Neuronal stem cell (in vitro differentiated cells): ENCODE results near the gene PPIE.
"Not testable (repeated sequence)": the region's sequence is repeated elsewhere in the genome, so short reads cannot be mapped to it uniquely, and the experiment has no call there.

Experiments
- DNase-seq: peaks from one replicate; pipeline ENCODE4 v3.0.0-alpha.2; 2013; ENCODE audit warnings: low spot score
- H2AFZ ChIP-seq: one replicate; pipeline ENCODE4 v1.6.1; 2013; ENCODE audit warnings: mild to moderate bottlenecking, low read length, inconsistent platforms
- H2AK5ac ChIP-seq: 2 replicates; pipeline ENCODE4 v1.6.1; 2013; ENCODE audit warnings: low read depth, mild to moderate bottlenecking, inconsistent platforms, low read length, moderate library complexity, mixed read lengths
- H2BK120ac ChIP-seq: 2 replicates; pipeline ENCODE4 v1.6.1; 2013; ENCODE audit warnings: low read depth, mild to moderate bottlenecking, inconsistent platforms, low read length, moderate library complexity, mixed read lengths
- H2BK12ac ChIP-seq: one replicate; pipeline ENCODE4 v1.6.1; 2013; ENCODE audit warnings: low read length, inconsistent platforms
- H2BK15ac ChIP-seq: 2 replicates; pipeline ENCODE4 v1.6.1; 2013; ENCODE audit warnings: mild to moderate bottlenecking, low read length, inconsistent platforms, mixed read lengths
- H2BK5ac ChIP-seq: one replicate; pipeline ENCODE4 v1.6.1; 2013; ENCODE audit warnings: inconsistent platforms, mild to moderate bottlenecking, low read length, moderate library complexity
- H3K14ac ChIP-seq: one replicate; pipeline ENCODE4 v1.6.1; 2013; ENCODE audit warnings: low read length, inconsistent platforms
- H3K18ac ChIP-seq: 2 replicates; pipeline ENCODE4 v1.6.1; 2013; ENCODE audit warnings: low read length, inconsistent platforms
- H3K23ac ChIP-seq: 2 replicates; pipeline ENCODE4 v1.6.1; 2013; ENCODE audit warnings: low read depth, mild to moderate bottlenecking, mixed read lengths, low read length, inconsistent platforms; ENCODE audit not compliant: poor library complexity
- H3K27ac ChIP-seq: replicated peaks from 3 replicates; pipeline ENCODE4 v1.5.1; 2013; ENCODE audit warnings: low read length, inconsistent platforms
- H3K27me3 ChIP-seq, 3 experiments: 2 replicates each; pipeline ENCODE4 v1.6.1; 2013; ENCODE audit warnings: low read length in 3 of 3, mild to moderate bottlenecking in 2 of 3, inconsistent platforms in 1 of 3, low read depth in 1 of 3, mixed read lengths in 1 of 3, moderate library complexity in 1 of 3; ENCODE audit not compliant: control insufficient read depth in 3 of 3, insufficient read depth in 3 of 3
- H3K36me3 ChIP-seq, 2 donors: replicated peaks in 1 of 2; 2 replicates each; pipeline ENCODE4 v1.6.1; 2013; ENCODE audit warnings: low read length in 2 of 2; ENCODE audit not compliant: control insufficient read depth in 2 of 2, insufficient read depth in 2 of 2
- H3K4ac ChIP-seq: 2 replicates; pipeline ENCODE4 v1.6.1; 2013; ENCODE audit warnings: inconsistent platforms, mild to moderate bottlenecking, low read length, moderate library complexity
- H3K4me1 ChIP-seq, 2 donors: 1 replicate in 1 of 2; 2 replicates in 1 of 2; pipeline ENCODE4 v1.6.1; 2013; ENCODE audit warnings: low read length in 2 of 2, low read depth in 1 of 2; ENCODE audit not compliant: control insufficient read depth in 2 of 2, insufficient read depth in 1 of 2
- H3K4me2 ChIP-seq: one replicate; pipeline ENCODE4 v1.6.1; 2013; ENCODE audit warnings: mild to moderate bottlenecking, low read length, inconsistent platforms; ENCODE audit not compliant: insufficient read depth, poor library complexity, severe bottlenecking
- H3K4me3 ChIP-seq, 2 donors: 2 replicates each; pipeline ENCODE4 v1.5.1; 2013; ENCODE audit warnings: low read length in 2 of 2, mild to moderate bottlenecking in 2 of 2, inconsistent platforms in 1 of 2, moderate library complexity in 1 of 2
- H3K79me1 ChIP-seq: one replicate; pipeline ENCODE4 v1.6.1; 2013; ENCODE audit warnings: low read depth, mild to moderate bottlenecking, inconsistent platforms, low read length, moderate library complexity
- H3K9ac ChIP-seq: one replicate; pipeline ENCODE4 v1.6.1; 2013; ENCODE audit warnings: mild to moderate bottlenecking, low read depth, low read length, inconsistent platforms; ENCODE audit not compliant: poor library complexity
- H3K9me3 ChIP-seq, 2 donors: replicated peaks in 1 of 2; 2 replicates each; pipeline versions ENCODE3 to v1.6.1; 2013; ENCODE audit warnings: low read length in 2 of 2, mild to moderate bottlenecking in 2 of 2, inconsistent platforms in 1 of 2, low read depth in 1 of 2, mixed read lengths in 1 of 2, moderate library complexity in 1 of 2; ENCODE audit not compliant: control insufficient read depth in 2 of 2, insufficient read depth in 1 of 2
- H4K8ac ChIP-seq: one replicate; pipeline ENCODE4 v1.6.1; 2013; ENCODE audit warnings: low read depth, mild to moderate bottlenecking, inconsistent platforms, low read length, moderate library complexity
- H4K91ac ChIP-seq: one replicate; pipeline ENCODE4 v1.6.1; 2013; ENCODE audit warnings: low read length, low read depth, mild to moderate bottlenecking, inconsistent platforms; ENCODE audit not compliant: poor library complexity
- WGBS, 2 donors: extraction: QIAGEN DNeasy Blood & Tissue Kit; methylation state at CpG; one replicate each; pipeline ENCODE4 v1.1.7; 2013; ENCODE audit warnings: missing lambda C conversion rate in 2 of 2, mixed read lengths in 1 of 2; ENCODE audit not compliant: insufficient read length in 2 of 2, insufficient replicate concordance in 1 of 2; ENCODE audit errors: extremely low coverage in 2 of 2; 5-methylcytosine and 5-hydroxymethylcytosine counted together

The PPIE gene

GRCh38 chr1:39769502-39769901 is 30.8 kb downstream of the PPIE start:
- not testable (repeated sequence) for H4K8ac ChIP-seq, H3K36me3 ChIP-seq, H2BK120ac ChIP-seq, H2BK12ac ChIP-seq, H3K79me1 ChIP-seq, H2AFZ ChIP-seq, H3K9ac ChIP-seq, H2BK5ac ChIP-seq, H2AK5ac ChIP-seq, H3K4ac ChIP-seq, H2BK15ac ChIP-seq, H3K14ac ChIP-seq, H3K27ac ChIP-seq, H4K91ac ChIP-seq, H3K23ac ChIP-seq, H3K4me1 ChIP-seq, H3K27me3 ChIP-seq, H3K18ac ChIP-seq, H3K4me2 ChIP-seq, H3K9me3 ChIP-seq, H3K4me3 ChIP-seq, DNase-seq
- WGBS, 2 donors = no CpG with 5 or more reads among the region's 19 CpGs

- H3K79me1 ChIP-seq, H3K27me3 ChIP-seq, H3K14ac ChIP-seq, H3K27ac ChIP-seq, H2BK12ac ChIP-seq, H2BK5ac ChIP-seq, H4K8ac ChIP-seq, H3K9me3 ChIP-seq, H3K9ac ChIP-seq, H3K4me2 ChIP-seq, H2BK120ac ChIP-seq, H2AK5ac ChIP-seq, H3K4me3 ChIP-seq, H3K4me1 ChIP-seq, DNase-seq, H2BK15ac ChIP-seq, H3K23ac ChIP-seq, H4K91ac ChIP-seq, H3K4ac ChIP-seq, H2AFZ ChIP-seq, H3K18ac ChIP-seq, H3K36me3 ChIP-seq: not testable (repeated sequence)
- WGBS, 2 donors = no CpG with 5 or more reads among the region's 71 CpGs
Observed at GRCh38 chr1:39770100-39771021, 31.7 kb downstream of the PPIE start.

GRCh38 chr1:39771022-39771532 is 32.4 kb downstream of the PPIE start, which contains the start of gene OXCT2:
TSS of gene OXCT2 (minus strand) at chr1:39771348. CDS start at chr1:39771255, 93 bp downstream.
- H3K27me3 ChIP-seq, H3K23ac ChIP-seq, H3K9me3 ChIP-seq, H3K18ac ChIP-seq, H4K91ac ChIP-seq, H4K8ac ChIP-seq, H2BK5ac ChIP-seq, H3K79me1 ChIP-seq, H2BK12ac ChIP-seq, H3K4me1 ChIP-seq, H3K27ac ChIP-seq, H3K14ac ChIP-seq, H3K4ac ChIP-seq, H3K9ac ChIP-seq, H3K36me3 ChIP-seq, H2AFZ ChIP-seq, H2AK5ac ChIP-seq, H2BK15ac ChIP-seq, H2BK120ac ChIP-seq, DNase-seq: not testable (repeated sequence)
- Histone ChIP-seq H3K4me3 (peak within 1 kb of the TSS in 1 of 2 donors; percentile 22), H3K4me2 (peak within 1 kb of the TSS; percentile 11)
- no CpG with 5 or more reads among the region's 57 CpGs for WGBS, 2 donors

- H2BK5ac ChIP-seq, H3K4ac ChIP-seq, H3K4me1 ChIP-seq, H3K18ac ChIP-seq, H3K36me3 ChIP-seq, H3K79me1 ChIP-seq, H3K4me2 ChIP-seq, H4K91ac ChIP-seq, DNase-seq, H2BK12ac ChIP-seq, H2BK15ac ChIP-seq, H4K8ac ChIP-seq, H3K23ac ChIP-seq, H3K4me3 ChIP-seq, H2BK120ac ChIP-seq, H2AFZ ChIP-seq, H3K27ac ChIP-seq, H3K9ac ChIP-seq, H3K9me3 ChIP-seq, H3K14ac ChIP-seq, H2AK5ac ChIP-seq: not testable (repeated sequence)
- no CpG with 5 or more reads among the region's 23 CpGs for WGBS, 2 donors
- peaks cover 0 to 11% (median 4%) of the 10 kb centered on the region in 3 experiments for H3K27me3 ChIP-seq
Observed at GRCh38 chr1:39773369-39773979, 34.8 kb downstream of the PPIE start.
